NCI-H526 (cell line): ENCODE measurements around the gene CUL7.
"Not testable (repeated sequence)": the region's sequence is repeated elsewhere in the genome, so short reads cannot be mapped to it uniquely, and the experiment has no call there.

Source experiments
- DNase-seq, 2 experiments: peaks; one replicate each; lab custom pipeline; 2025; lab: John Stamatoyannopoulos, UW

The CUL7 gene

GRCh38 chr6:43014434-43014909, 39.2 kb downstream of the CUL7 start:
- peak in 1 of 2 experiments; percentile 63 for DNase-seq

GRCh38 chr6:43013843-43014433, 39.7 kb downstream of the CUL7 start, which contains the start of the genes KLHDC3 and MEA1:
TSS of gene KLHDC3 (plus strand) at chr6:43014249. CDS start at chr6:43017193, 2,944 bp downstream.
TSS of gene MEA1 (minus strand) at chr6:43013946. CDS start at chr6:43013813, 133 bp downstream.
- peak; percentile 99 to 100 for DNase-seq

- peak in 1 of 2 experiments; percentile 39 for DNase-seq
Measured at GRCh38 chr6:43013097-43013842, 40.4 kb downstream of the CUL7 start.

GRCh38 chr6:43012364-43012763, 41.3 kb downstream of the CUL7 start:
- no peak for DNase-seq

- DNase-seq: no peak
Measured at GRCh38 chr6:43011207-43011606, 42.4 kb downstream of the CUL7 start.

- peak; percentile 18 to 64 for DNase-seq
Measured at GRCh38 chr6:43009124-43009523, 44.5 kb downstream of the CUL7 start.

GRCh38 chr6:43007126-43007525, 46.5 kb downstream of the CUL7 start:
- no peak for DNase-seq

- no peak for DNase-seq
Measured at GRCh38 chr6:43006251-43006650, 47.4 kb downstream of the CUL7 start.

- DNase-seq: no peak
Measured at GRCh38 chr6:43005844-43006243, 47.8 kb downstream of the CUL7 start.

GRCh38 chr6:43001843-43002242, 51.8 kb downstream of the CUL7 start:
- DNase-seq: no peak

GRCh38 chr6:42998205-42998604, 55.4 kb downstream of the CUL7 start:
- not testable (repeated sequence) for DNase-seq

GRCh38 chr6:42996513-42996912, 57.1 kb downstream of the CUL7 start:
- DNase-seq: no peak

GRCh38 chr6:42993445-42993844, 60.2 kb downstream of the CUL7 start:
- DNase-seq: no peak

- DNase-seq: no peak
Measured at GRCh38 chr6:42989923-42990322, 63.7 kb downstream of the CUL7 start.

- no peak for DNase-seq
Measured at GRCh38 chr6:42988486-42989020, 65.1 kb downstream of the CUL7 start.
